Measurements from ENCODE around the gene LPP. TPM values are rescaled to one million over a fixed set of nuclear protein-coding genes. Genes with fewer than 3 reads are reported as not detected.

LPP gene
- total and polyA plus RNA-seq, 9 of the 15 experiments (the other 6 are each of a cell fraction or from before 2014, with no cell fraction given): 0.07 to 0.18 TPM; not detected in 7

GRCh38 chr3:188901126-188901525 lies 747.2 kb downstream of the LPP start:
- no peak for FAIRE-seq
- no TSS peak for BruUV-seq (replicated peaks)

More at GRCh38 chr3:188901126-188901525, 747.2 kb downstream of the LPP start:
- H3K27ac ChIP-seq (ENCODE audit: extremely low read depth, low read depth, low read length): no peak overlapping the region
- ChIA-PET POLR2A (no interaction called here), CTCF (ENCODE audit: low intra/inter-chr PET ratio) (no interaction called here)
- no peak overlapping the region for H3K9ac ChIP-seq (ENCODE audit: insufficient read depth in 1 of 2, low read depth in 2 of 2, low read length in 2 of 2)
- no peaks in the 10 kb centered on the region for H4K20me1 ChIP-seq (replicated peaks; ENCODE audit: control insufficient read depth, insufficient read depth, low read length)
- no peak overlapping the region for H3K4me3 ChIP-seq
- 0% methylated on average over 6 of the region's 6 CpGs for WGBS (ENCODE audit: insufficient coverage, low coverage, missing lambda C conversion rate)
- H3K4me2 ChIP-seq (ENCODE audit: insufficient read depth, low read length): no peak overlapping the region
- H3K27me3 ChIP-seq (ENCODE audit: control insufficient read depth in 2 of 2, insufficient read depth in 2 of 2, low read length in 2 of 2): no peaks in the 10 kb centered on the region
- H3K4me1 ChIP-seq (replicated peaks in 1 of 2; ENCODE audit: control insufficient read depth in 2 of 2, insufficient read depth in 2 of 2, low read length in 2 of 2): no peaks in the 10 kb centered on the region
- TF ChIP-seq ZNF280A (IDR thresholded peaks at IDR 0.05; ENCODE audit: low read depth, partially characterized antibody) (no peak), CEBPG (CRISPR knock-in tag; IDR thresholded peaks at IDR 0.05) (no peak), CEBPG (tag; conservative IDR thresholded peaks at IDR 0.05 in 1 of 2, IDR thresholded peaks at IDR 0.05 in 1 of 2) (no peak), SRSF7 (optimal IDR thresholded peaks at IDR 0.05; ENCODE audit: low read depth, low read length) (no peak), FOXA3 (CRISPR knock-in tag; conservative IDR thresholded peaks at IDR 0.05 in 1 of 2, IDR thresholded peaks at IDR 0.05 in 1 of 2) (no peak), ZFP91 (CRISPR knock-in tag; IDR thresholded peaks at IDR 0.05) (no peak), CC2D1A (IDR thresholded peaks at IDR 0.05) (no peak), ZNF274 (IDR thresholded peaks at IDR 0.05; ENCODE audit: borderline replicate concordance, low read depth, low read length) (no peak)
- no peaks in the 10 kb centered on the region for H3K36me3 ChIP-seq (ENCODE audit: control insufficient read depth, insufficient read depth, low read length)
- in situ Hi-C loops (cut with MboI): no loop called here
- no peak overlapping the region for H2AFZ ChIP-seq (ENCODE audit: low read depth, low read length)
- no peaks in the 10 kb centered on the region for H3K9me3 ChIP-seq (replicated peaks; ENCODE audit: control insufficient read depth, insufficient read depth, low read depth, low read length)
- DNase-seq (ENCODE audit: extremely low read depth in 1 of 4, low spot score in 3 of 4) (no peak), ATAC-seq (no peak)
- no peaks in the 10 kb centered on the region for H3K79me2 ChIP-seq (ENCODE audit: control insufficient read depth, insufficient read depth, low read length)
- H3K9me1 ChIP-seq (ENCODE audit: control insufficient read depth, insufficient read depth, low read length): no peaks in the 10 kb centered on the region
- intact Hi-C loops (cut with micrococcal nuclease): no loop called here

Data from K562 (cell line).